HEK293T (cell line): ENCODE measurements around the gene DAPP1.

Experiments
- ARNT ChIP-seq: fragments of 450-650 bp; IDR thresholded peaks from 2 replicates; pipeline ENCODE4 v1.6.1; 2017; ENCODE audit warnings: mild to moderate bottlenecking
- BHLHE40 ChIP-seq: fragments of 450-650 bp; IDR thresholded peaks from 2 replicates; pipeline ENCODE4 v1.6.1; 2016; ENCODE audit warnings: mild to moderate bottlenecking, moderate library complexity, borderline replicate concordance
- ELF4 ChIP-seq: fragments of 450-650 bp; IDR thresholded peaks from 2 replicates; pipeline ENCODE4 v1.6.1; 2017; ENCODE audit warnings: antibody characterized with exemption
- FOXM1 ChIP-seq: fragments of 450-650 bp; IDR thresholded peaks from 2 replicates; pipeline ENCODE4 v1.6.1; 2017; ENCODE audit warnings: mild to moderate bottlenecking, borderline replicate concordance
- LEF1 ChIP-seq: fragments of 450-650 bp; IDR thresholded peaks from 2 replicates; pipeline ENCODE4 v1.6.1; 2017; ENCODE audit warnings: mild to moderate bottlenecking, borderline replicate concordance
- SP1 ChIP-seq: fragments of 450-650 bp; IDR thresholded peaks from 2 replicates; pipeline ENCODE4 v1.6.1; 2017
- SUZ12 ChIP-seq: fragments of 450-650 bp; IDR thresholded peaks from 2 replicates; pipeline ENCODE4 v1.6.1; 2016; ENCODE audit warnings: mild to moderate bottlenecking
- TARDBP ChIP-seq: fragments of 450-650 bp; IDR thresholded peaks from 2 replicates; pipeline ENCODE4 v1.6.1; 2016

- TF ChIP-seq ELF4 (no peak), BHLHE40 (no peak), FOXM1 (no peak), TARDBP (no peak), ARNT (no peak), SP1 (no peak), SUZ12 (no peak), LEF1 (no peak)
Measured at GRCh38 chr4:99852199-99852749, 35.6 kb downstream of the DAPP1 start.
